Panc1 (cell line): ENCODE results near the gene EPHA3.

Experiments
- TCF7L2 ChIP-seq: IDR thresholded peaks from 2 replicates; pipeline ENCODE4 v1.6.1; 2011; ENCODE audit warnings: mild to moderate bottlenecking, low read depth, low read length, inconsistent platforms
- TF ChIP-seq, protein P1 (sequence below), 2 experiments: IDR thresholded peaks; 2 replicates each; pipeline ENCODE4 v1.6.1; 2011 to 2012; ENCODE audit warnings: low read depth in 2 of 2, control low read depth in 1 of 2, low read length in 1 of 2, mild to moderate bottlenecking in 1 of 2, moderate library complexity in 1 of 2; ENCODE audit not compliant: insufficient read depth in 1 of 2
- TF ChIP-seq, protein P2 (sequence below): fragments of 450-650 bp; IDR thresholded peaks from 2 replicates; pipeline ENCODE4 v1.5.1; 2017; ENCODE audit warnings: mild to moderate bottlenecking

- TF ChIP-seq TCF7L2: no peak
- TF ChIP-seq, protein P1, sequence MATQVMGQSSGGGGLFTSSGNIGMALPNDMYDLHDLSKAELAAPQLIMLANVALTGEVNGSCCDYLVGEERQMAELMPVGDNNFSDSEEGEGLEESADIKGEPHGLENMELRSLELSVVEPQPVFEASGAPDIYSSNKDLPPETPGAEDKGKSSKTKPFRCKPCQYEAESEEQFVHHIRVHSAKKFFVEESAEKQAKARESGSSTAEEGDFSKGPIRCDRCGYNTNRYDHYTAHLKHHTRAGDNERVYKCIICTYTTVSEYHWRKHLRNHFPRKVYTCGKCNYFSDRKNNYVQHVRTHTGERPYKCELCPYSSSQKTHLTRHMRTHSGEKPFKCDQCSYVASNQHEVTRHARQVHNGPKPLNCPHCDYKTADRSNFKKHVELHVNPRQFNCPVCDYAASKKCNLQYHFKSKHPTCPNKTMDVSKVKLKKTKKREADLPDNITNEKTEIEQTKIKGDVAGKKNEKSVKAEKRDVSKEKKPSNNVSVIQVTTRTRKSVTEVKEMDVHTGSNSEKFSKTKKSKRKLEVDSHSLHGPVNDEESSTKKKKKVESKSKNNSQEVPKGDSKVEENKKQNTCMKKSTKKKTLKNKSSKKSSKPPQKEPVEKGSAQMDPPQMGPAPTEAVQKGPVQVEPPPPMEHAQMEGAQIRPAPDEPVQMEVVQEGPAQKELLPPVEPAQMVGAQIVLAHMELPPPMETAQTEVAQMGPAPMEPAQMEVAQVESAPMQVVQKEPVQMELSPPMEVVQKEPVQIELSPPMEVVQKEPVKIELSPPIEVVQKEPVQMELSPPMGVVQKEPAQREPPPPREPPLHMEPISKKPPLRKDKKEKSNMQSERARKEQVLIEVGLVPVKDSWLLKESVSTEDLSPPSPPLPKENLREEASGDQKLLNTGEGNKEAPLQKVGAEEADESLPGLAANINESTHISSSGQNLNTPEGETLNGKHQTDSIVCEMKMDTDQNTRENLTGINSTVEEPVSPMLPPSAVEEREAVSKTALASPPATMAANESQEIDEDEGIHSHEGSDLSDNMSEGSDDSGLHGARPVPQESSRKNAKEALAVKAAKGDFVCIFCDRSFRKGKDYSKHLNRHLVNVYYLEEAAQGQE (IDR thresholded peaks at IDR 0.05; ENCODE audit: insufficient read depth in 1 of 2, low read depth in 2 of 2, low read length in 1 of 2): no peak
- TF ChIP-seq, protein P2, sequence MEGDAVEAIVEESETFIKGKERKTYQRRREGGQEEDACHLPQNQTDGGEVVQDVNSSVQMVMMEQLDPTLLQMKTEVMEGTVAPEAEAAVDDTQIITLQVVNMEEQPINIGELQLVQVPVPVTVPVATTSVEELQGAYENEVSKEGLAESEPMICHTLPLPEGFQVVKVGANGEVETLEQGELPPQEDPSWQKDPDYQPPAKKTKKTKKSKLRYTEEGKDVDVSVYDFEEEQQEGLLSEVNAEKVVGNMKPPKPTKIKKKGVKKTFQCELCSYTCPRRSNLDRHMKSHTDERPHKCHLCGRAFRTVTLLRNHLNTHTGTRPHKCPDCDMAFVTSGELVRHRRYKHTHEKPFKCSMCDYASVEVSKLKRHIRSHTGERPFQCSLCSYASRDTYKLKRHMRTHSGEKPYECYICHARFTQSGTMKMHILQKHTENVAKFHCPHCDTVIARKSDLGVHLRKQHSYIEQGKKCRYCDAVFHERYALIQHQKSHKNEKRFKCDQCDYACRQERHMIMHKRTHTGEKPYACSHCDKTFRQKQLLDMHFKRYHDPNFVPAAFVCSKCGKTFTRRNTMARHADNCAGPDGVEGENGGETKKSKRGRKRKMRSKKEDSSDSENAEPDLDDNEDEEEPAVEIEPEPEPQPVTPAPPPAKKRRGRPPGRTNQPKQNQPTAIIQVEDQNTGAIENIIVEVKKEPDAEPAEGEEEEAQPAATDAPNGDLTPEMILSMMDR: no peak
Measured at GRCh38 chr3:89300981-89301380, 193.6 kb downstream of the EPHA3 start.
